Activated CD4-positive, CD25-positive, alpha-beta regulatory T cell treated with anti-CD3 and anti-CD28 coated beads, Interleukin-2, amount 50 U/mL, for 16 hours (primary cell): ENCODE results near the gene FOXP1.

ENCODE experiments used
- DNase-seq: peaks from one replicate; pipeline ENCODE4 v3.0.0-alpha.2; 2020; ENCODE audit warnings: low read depth, low spot score

FOXP1 gene

GRCh38 chr3:71271596-71271995 lies 311.9 kb downstream of the FOXP1 start:
- no peak for DNase-seq

GRCh38 chr3:71269906-71270305 lies 313.6 kb downstream of the FOXP1 start:
- DNase-seq = no peak

GRCh38 chr3:71268462-71268999 lies 315.0 kb downstream of the FOXP1 start:
- no peak for DNase-seq

GRCh38 chr3:71266875-71267274 lies 316.7 kb downstream of the FOXP1 start:
- no peak for DNase-seq

- DNase-seq = no peak
These were observed 318.1 kb downstream of the FOXP1 start for GRCh38 chr3:71265365-71265915.

- no peak for DNase-seq
These were observed 318.7 kb downstream of the FOXP1 start for GRCh38 chr3:71264840-71265239.

- no peak for DNase-seq
These were observed 320.9 kb downstream of the FOXP1 start for GRCh38 chr3:71262364-71263265.

GRCh38 chr3:71260782-71261181 lies 322.7 kb downstream of the FOXP1 start:
- no peak for DNase-seq

- DNase-seq = no peak
These were observed 325.0 kb downstream of the FOXP1 start for GRCh38 chr3:71258526-71258925.

- DNase-seq = no peak
These were observed 325.4 kb downstream of the FOXP1 start for GRCh38 chr3:71258116-71258515.

GRCh38 chr3:71255498-71255897 lies 328.0 kb downstream of the FOXP1 start:
- no peak for DNase-seq

- DNase-seq = no peak
These were observed 329.1 kb downstream of the FOXP1 start for GRCh38 chr3:71254281-71255057.

- no peak for DNase-seq
These were observed 330.4 kb downstream of the FOXP1 start for GRCh38 chr3:71253169-71253568.

- no peak for DNase-seq
These were observed 331.1 kb downstream of the FOXP1 start for GRCh38 chr3:71252466-71252865.

- no peak for DNase-seq
These were observed 332.3 kb downstream of the FOXP1 start for GRCh38 chr3:71251156-71251775.

GRCh38 chr3:71250026-71250425 lies 333.5 kb downstream of the FOXP1 start:
- DNase-seq = no peak

- DNase-seq = no peak
These were observed 335.6 kb downstream of the FOXP1 start for GRCh38 chr3:71247958-71248335.

- DNase-seq = no peak
These were observed 336.1 kb downstream of the FOXP1 start for GRCh38 chr3:71247221-71247957.

- DNase-seq = no peak
These were observed 337.3 kb downstream of the FOXP1 start for GRCh38 chr3:71245971-71246880.
